ENCODE data around the gene C1orf216.
"Not testable (repeated sequence)": the region's sequence is repeated elsewhere in the genome, so short reads cannot be mapped to it uniquely, and the experiment has no call there.

Gene C1orf216

GRCh38 chr1:35726450-35727433, 8.1 kb upstream of the C1orf216 start:
- Histone ChIP-seq H3K4me1 (no peaks in the 10 kb centered on the region), H3K4me3 (ENCODE audit: low read depth, low read length) (no peak overlapping the region), H3K9me3 (no peaks in the 10 kb centered on the region), H3K27me3 (no peaks in the 10 kb centered on the region), H3K36me3 (no peaks in the 10 kb centered on the region)
- peak; percentile 78 for TF ChIP-seq CTCF (IDR thresholded peaks at IDR 0.05; ENCODE audit: low read depth, low read length)
- DNase-seq, result peak; percentile 48

- Histone ChIP-seq H3K9me3 (no peaks in the 10 kb centered on the region), H3K4me3 (ENCODE audit: low read depth, low read length) (no peak overlapping the region), H3K27me3 (no peaks in the 10 kb centered on the region), H3K36me3 (no peaks in the 10 kb centered on the region), H3K4me1 (no peaks in the 10 kb centered on the region)
- DNase-seq, result no peak
- no peak for TF ChIP-seq CTCF (IDR thresholded peaks at IDR 0.05; ENCODE audit: low read depth, low read length)
Measured at GRCh38 chr1:35725596-35725995, 6.9 kb upstream of the C1orf216 start.

- no peaks in the 10 kb centered on the region for H3K27me3 ChIP-seq
- H3K36me3 ChIP-seq, result peaks cover 6% of the 10 kb centered on the region
- H3K9me3 ChIP-seq, result no peaks in the 10 kb centered on the region
- peak overlapping the region; percentile 74 for H3K4me3 ChIP-seq (ENCODE audit: low read depth, low read length)
- peak; percentile 25 for DNase-seq
- H3K4me1 ChIP-seq, result peaks cover 4% of the 10 kb centered on the region; the same call in 1 of the 2 replicates
- no peak for TF ChIP-seq CTCF (IDR thresholded peaks at IDR 0.05; ENCODE audit: low read depth, low read length)
Measured at GRCh38 chr1:35717911-35718476, 690 bp downstream of the C1orf216 start.

GRCh38 chr1:35715568-35716002, 3.1 kb downstream of the C1orf216 start:
- H3K4me1 ChIP-seq, result peaks cover 4% of the 10 kb centered on the region; the same call in 1 of the 2 replicates
- no peaks in the 10 kb centered on the region for H3K27me3 ChIP-seq
- no peaks in the 10 kb centered on the region for H3K9me3 ChIP-seq
- H3K36me3 ChIP-seq, result peaks cover 6% of the 10 kb centered on the region
- DNase-seq, result peak; percentile 87
- TF ChIP-seq CTCF (IDR thresholded peaks at IDR 0.05; ENCODE audit: low read depth, low read length), result peak; percentile 74
- H3K4me3 ChIP-seq (ENCODE audit: low read depth, low read length), result no peak overlapping the region

GRCh38 chr1:35714921-35715567, 3.6 kb downstream of the C1orf216 start:
- no peaks in the 10 kb centered on the region for H3K9me3 ChIP-seq
- H3K27me3 ChIP-seq, result no peaks in the 10 kb centered on the region
- H3K4me1 ChIP-seq, result peaks cover 4% of the 10 kb centered on the region; the same call in 1 of the 2 replicates
- no peak overlapping the region for H3K4me3 ChIP-seq (ENCODE audit: low read depth, low read length)
- no peak for TF ChIP-seq CTCF (IDR thresholded peaks at IDR 0.05; ENCODE audit: low read depth, low read length)
- H3K36me3 ChIP-seq, result peaks cover 6% of the 10 kb centered on the region
- no peak for DNase-seq

GRCh38 chr1:35711098-35711497, 7.6 kb downstream of the C1orf216 start:
- not testable (repeated sequence) for DNase-seq; H3K4me1 ChIP-seq; H3K27me3 ChIP-seq; H3K9me3 ChIP-seq; H3K36me3 ChIP-seq; H3K4me3 ChIP-seq (ENCODE audit: low read depth, low read length)
